ENCODE data around the gene GMDS.

The GMDS gene

GRCh38 chr6:2035046-2035445 is 210.4 kb downstream of the GMDS start:
- no peak for DNase-seq (ENCODE audit: extremely low read depth, low read depth)
- TF ChIP-seq, protein P1, sequence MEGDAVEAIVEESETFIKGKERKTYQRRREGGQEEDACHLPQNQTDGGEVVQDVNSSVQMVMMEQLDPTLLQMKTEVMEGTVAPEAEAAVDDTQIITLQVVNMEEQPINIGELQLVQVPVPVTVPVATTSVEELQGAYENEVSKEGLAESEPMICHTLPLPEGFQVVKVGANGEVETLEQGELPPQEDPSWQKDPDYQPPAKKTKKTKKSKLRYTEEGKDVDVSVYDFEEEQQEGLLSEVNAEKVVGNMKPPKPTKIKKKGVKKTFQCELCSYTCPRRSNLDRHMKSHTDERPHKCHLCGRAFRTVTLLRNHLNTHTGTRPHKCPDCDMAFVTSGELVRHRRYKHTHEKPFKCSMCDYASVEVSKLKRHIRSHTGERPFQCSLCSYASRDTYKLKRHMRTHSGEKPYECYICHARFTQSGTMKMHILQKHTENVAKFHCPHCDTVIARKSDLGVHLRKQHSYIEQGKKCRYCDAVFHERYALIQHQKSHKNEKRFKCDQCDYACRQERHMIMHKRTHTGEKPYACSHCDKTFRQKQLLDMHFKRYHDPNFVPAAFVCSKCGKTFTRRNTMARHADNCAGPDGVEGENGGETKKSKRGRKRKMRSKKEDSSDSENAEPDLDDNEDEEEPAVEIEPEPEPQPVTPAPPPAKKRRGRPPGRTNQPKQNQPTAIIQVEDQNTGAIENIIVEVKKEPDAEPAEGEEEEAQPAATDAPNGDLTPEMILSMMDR (IDR thresholded peaks at IDR 0.05; ENCODE audit: low read depth, low read length) = no peak

GRCh38 chr6:2034256-2034655 is 211.1 kb downstream of the GMDS start:
- TF ChIP-seq, protein P1 (IDR thresholded peaks at IDR 0.05; ENCODE audit: low read depth, low read length) = no peak
- no peak for DNase-seq (ENCODE audit: extremely low read depth, low read depth)

GRCh38 chr6:2033544-2033943 is 211.9 kb downstream of the GMDS start:
- TF ChIP-seq, protein P1 (IDR thresholded peaks at IDR 0.05; ENCODE audit: low read depth, low read length) = no peak
- DNase-seq (ENCODE audit: extremely low read depth, low read depth) = no peak

DNA sequence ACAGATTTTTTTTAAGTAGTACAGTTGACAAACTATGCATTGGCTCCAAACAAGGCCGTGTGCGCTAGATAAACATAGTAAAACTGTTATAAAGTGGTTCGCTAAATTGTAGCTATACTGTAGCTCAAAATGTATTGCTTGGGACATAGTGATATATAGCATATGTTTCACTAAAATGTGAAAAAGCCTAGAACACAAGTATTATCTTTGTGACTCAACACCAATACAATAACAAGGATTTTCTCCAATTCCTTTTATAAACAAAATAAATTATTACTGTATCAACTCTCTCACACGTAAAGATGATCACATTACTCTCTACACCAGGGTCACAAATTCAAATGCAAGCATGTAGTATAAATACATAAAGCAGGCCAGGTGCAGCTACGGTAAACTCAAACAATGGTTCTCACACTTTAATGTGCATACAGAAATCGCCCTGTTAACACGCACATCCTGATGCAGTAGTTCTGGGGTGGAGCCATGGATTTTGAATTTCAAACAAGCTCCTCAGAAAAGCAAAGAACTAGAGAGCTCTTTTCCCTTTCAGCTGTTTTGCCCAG is 214.6 kb downstream of the GMDS start:
- TF ChIP-seq, protein P1 (IDR thresholded peaks at IDR 0.05; ENCODE audit: low read depth, low read length) = no peak
- DNase-seq (ENCODE audit: extremely low read depth, low read depth) = no peak

DNA sequence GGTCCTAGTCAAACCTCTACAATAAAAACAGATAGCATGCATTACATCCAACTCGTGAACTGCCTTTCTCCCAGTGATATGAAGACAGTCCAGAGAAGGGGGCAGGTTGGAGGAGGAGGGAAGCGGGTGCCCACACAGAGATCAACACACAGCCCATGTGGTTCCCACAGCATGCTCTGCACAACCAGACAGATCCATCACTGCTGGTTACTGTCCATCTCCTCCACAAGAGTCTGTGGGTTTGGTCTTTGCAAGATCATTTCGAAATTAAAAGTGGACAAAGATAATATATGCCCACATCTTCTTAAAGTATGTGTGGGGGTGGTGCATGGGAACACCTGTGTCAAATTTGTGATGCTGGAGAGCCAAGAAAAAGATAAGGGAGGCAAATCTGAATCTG is 215.5 kb downstream of the GMDS start:
- TF ChIP-seq, protein P1 (IDR thresholded peaks at IDR 0.05; ENCODE audit: low read depth, low read length) = no peak

GRCh38 chr6:2029130-2029794 is 216.1 kb downstream of the GMDS start:
- DNase-seq (ENCODE audit: extremely low read depth, low read depth) = no peak
- TF ChIP-seq, protein P1 (IDR thresholded peaks at IDR 0.05; ENCODE audit: low read depth, low read length) = no peak

More for the DNA sequence above, 215.5 kb downstream of the GMDS start:
- no peak for DNase-seq (ENCODE audit: extremely low read depth, low read depth)

- no peak for DNase-seq (ENCODE audit: extremely low read depth, low read depth)
- TF ChIP-seq, protein P1 (IDR thresholded peaks at IDR 0.05; ENCODE audit: low read depth, low read length) = no peak
Measured at GRCh38 chr6:2028457-2029038, 216.9 kb downstream of the GMDS start.

All from AG09319 (cell line).